ENCODE measurements around the gene NDUFAF4.

NDUFAF4 gene

DNA sequence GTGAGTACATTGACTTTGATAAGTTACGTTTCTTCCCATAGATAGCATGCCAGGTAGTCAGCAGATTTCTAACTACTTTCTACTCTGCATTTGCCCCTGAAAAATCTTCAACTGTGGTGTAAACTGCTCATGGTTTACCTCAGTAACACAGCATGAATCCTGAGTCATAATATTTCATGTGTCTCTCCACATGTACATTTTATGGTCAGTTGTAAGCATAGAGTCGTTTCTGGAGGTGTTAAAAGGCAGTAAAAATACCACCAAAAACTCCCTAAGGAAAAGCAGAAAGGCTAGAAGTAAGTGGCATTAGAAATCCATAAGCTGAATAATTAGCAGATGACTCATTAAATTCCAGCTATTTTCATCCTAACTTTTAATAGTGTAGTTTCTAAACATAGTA, 56.3 kb downstream of the NDUFAF4 start:
- no peaks in the 10 kb centered on the region for H3K79me2 ChIP-seq (ENCODE audit: insufficient read depth, low read length)
- 0 out of 2 replicates have a peak, but pooled peaks cover under 1% of the 10 kb centered on the region for H3K9me3 ChIP-seq (ENCODE audit: insufficient read depth, low read length)
- no peaks in the 10 kb centered on the region for H3K27me3 ChIP-seq (ENCODE audit: low read length)
- no peak for TF ChIP-seq EZH2phosphoT487 (conservative IDR thresholded peaks at IDR 0.05; ENCODE audit: low read length)
- TF ChIP-seq, protein P1, sequence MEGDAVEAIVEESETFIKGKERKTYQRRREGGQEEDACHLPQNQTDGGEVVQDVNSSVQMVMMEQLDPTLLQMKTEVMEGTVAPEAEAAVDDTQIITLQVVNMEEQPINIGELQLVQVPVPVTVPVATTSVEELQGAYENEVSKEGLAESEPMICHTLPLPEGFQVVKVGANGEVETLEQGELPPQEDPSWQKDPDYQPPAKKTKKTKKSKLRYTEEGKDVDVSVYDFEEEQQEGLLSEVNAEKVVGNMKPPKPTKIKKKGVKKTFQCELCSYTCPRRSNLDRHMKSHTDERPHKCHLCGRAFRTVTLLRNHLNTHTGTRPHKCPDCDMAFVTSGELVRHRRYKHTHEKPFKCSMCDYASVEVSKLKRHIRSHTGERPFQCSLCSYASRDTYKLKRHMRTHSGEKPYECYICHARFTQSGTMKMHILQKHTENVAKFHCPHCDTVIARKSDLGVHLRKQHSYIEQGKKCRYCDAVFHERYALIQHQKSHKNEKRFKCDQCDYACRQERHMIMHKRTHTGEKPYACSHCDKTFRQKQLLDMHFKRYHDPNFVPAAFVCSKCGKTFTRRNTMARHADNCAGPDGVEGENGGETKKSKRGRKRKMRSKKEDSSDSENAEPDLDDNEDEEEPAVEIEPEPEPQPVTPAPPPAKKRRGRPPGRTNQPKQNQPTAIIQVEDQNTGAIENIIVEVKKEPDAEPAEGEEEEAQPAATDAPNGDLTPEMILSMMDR (IDR thresholded peaks at IDR 0.05; ENCODE audit: insufficient read depth, low read length, poor library complexity, severe bottlenecking): no peak
- no peaks in the 10 kb centered on the region for H3F3A ChIP-seq (ENCODE audit: insufficient read depth)
- no peaks in the 10 kb centered on the region for H4K20me1 ChIP-seq (ENCODE audit: low read depth, low read length)
- no peak overlapping the region for H2AFZ ChIP-seq (ENCODE audit: low read depth, low read length, severe bottlenecking)
- H3K4me2 ChIP-seq (ENCODE audit: low read depth, low read length, poor library complexity, severe bottlenecking): no peak overlapping the region
- no peaks in the 10 kb centered on the region for H3K9me2 ChIP-seq (replicated peaks; ENCODE audit: insufficient read depth, low read length)
- H3K9ac ChIP-seq (ENCODE audit: low read length): no peak overlapping the region
- no peaks in the 10 kb centered on the region for H3K36me3 ChIP-seq (ENCODE audit: low read length)
- H3K4me3 ChIP-seq (ENCODE audit: insufficient read depth, low read length, poor library complexity, severe bottlenecking): no peak overlapping the region
- no peak overlapping the region for H3K27ac ChIP-seq (ENCODE audit: low read depth, low read length)
